ENCODE data around the gene NECTIN1.
A peak's percentile ranks its signal among the peaks of the same experiment; 100 is the strongest.

Gene NECTIN1

DNA sequence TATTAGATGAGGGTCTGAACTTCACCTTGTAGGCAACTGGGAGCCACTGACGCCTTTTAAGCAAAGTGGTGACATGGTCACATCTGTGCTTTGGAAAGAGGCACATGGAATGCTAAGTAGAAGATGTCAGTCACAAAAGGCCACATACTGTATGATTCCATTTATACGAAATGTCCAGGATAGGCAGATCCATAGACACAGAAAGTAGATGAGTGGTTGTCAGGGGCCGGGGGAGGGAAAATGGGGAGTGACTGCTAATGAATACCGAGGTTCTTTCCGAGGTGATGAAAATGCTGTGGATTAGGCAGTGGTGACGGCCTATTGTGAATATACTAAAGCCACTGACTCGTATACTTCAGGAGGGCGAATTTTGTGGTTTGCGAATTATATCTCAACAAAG lies 20.6 kb downstream of the NECTIN1 start:
- no peak overlapping the region for H3K4me3 ChIP-seq (replicated peaks in 1 of 2; ENCODE audit: low read depth in 2 of 2, low read length in 2 of 2)
- DNase-seq (ENCODE audit: low read depth in 2 of 2), result no peak
- TF ChIP-seq, protein P1, sequence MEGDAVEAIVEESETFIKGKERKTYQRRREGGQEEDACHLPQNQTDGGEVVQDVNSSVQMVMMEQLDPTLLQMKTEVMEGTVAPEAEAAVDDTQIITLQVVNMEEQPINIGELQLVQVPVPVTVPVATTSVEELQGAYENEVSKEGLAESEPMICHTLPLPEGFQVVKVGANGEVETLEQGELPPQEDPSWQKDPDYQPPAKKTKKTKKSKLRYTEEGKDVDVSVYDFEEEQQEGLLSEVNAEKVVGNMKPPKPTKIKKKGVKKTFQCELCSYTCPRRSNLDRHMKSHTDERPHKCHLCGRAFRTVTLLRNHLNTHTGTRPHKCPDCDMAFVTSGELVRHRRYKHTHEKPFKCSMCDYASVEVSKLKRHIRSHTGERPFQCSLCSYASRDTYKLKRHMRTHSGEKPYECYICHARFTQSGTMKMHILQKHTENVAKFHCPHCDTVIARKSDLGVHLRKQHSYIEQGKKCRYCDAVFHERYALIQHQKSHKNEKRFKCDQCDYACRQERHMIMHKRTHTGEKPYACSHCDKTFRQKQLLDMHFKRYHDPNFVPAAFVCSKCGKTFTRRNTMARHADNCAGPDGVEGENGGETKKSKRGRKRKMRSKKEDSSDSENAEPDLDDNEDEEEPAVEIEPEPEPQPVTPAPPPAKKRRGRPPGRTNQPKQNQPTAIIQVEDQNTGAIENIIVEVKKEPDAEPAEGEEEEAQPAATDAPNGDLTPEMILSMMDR (IDR thresholded peaks at IDR 0.05; ENCODE audit: low read depth, low read length), result no peak

DNA sequence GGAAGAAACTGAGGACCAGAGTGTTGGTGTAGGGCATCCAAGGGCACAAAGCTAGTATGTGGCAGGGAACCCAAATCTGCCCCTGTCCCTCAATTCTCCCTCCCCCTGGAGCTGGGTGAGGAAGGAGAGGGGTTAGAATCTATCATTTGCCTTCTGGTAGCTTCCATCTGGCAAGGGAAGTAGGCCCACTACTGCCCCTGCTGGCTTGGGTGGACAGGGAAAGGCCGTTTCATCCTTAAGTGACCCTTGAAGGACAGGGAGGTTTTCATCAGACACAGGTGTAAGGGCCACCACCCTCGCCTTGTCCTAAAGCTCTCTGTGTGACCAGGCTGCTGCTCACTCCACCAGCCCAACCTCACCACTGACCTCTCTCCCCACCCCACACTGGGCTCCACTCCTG lies 22.1 kb downstream of the NECTIN1 start:
- no peak for DNase-seq (ENCODE audit: low read depth in 2 of 2)
- TF ChIP-seq, protein P1 (IDR thresholded peaks at IDR 0.05; ENCODE audit: low read depth, low read length), result peak; percentile 26
- H3K4me3 ChIP-seq (replicated peaks in 1 of 2; ENCODE audit: low read depth in 2 of 2, low read length in 2 of 2), result no peak overlapping the region

DNA sequence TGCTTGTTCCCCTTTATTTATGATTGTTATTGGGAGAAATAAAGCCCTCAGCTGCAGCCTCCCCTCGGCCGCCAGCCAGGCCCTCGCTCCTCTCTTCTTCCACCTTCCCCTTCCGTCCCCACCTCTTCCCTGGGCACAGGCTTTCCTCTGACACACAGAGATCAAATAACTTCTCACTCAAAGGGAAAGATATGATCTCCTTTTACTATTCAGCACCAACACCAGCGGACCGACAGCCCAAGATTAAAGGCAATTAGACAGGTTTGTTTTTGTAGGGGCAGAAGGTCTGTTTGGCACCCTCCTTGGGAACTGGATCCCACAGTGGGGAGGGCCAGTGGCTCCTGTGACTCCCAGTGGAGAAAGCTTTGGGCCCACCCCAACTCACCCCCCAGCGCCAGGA lies 23.0 kb downstream of the NECTIN1 start:
- no peak for DNase-seq (ENCODE audit: low read depth in 2 of 2)
- H3K4me3 ChIP-seq (replicated peaks in 1 of 2; ENCODE audit: low read depth in 2 of 2, low read length in 2 of 2), result no peak overlapping the region
- TF ChIP-seq, protein P1 (IDR thresholded peaks at IDR 0.05; ENCODE audit: low read depth, low read length), result no peak

DNA sequence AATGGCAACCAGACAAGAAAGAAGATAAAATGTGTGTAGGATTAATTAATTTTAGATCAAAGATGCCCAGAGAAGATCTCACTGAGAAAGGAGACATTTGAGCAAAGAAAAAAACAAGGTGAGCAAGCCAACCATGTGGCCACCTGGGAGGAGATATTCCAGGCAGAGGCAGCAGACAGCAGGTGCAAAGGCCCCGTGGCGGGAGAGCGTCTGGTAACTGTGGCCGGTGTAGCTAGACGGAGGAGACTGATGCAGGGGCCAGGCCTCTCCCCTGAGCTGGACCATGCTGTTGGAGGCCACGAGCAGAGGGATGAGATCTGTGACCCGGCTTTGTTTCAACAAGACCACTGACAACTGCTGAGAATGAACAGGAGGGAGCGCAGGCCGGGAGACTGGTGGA lies 23.6 kb downstream of the NECTIN1 start:
- no peak overlapping the region for H3K4me3 ChIP-seq (replicated peaks in 1 of 2; ENCODE audit: low read depth in 2 of 2, low read length in 2 of 2)
- TF ChIP-seq, protein P1 (IDR thresholded peaks at IDR 0.05; ENCODE audit: low read depth, low read length), result no peak
- no peak for DNase-seq (ENCODE audit: low read depth in 2 of 2)

DNA sequence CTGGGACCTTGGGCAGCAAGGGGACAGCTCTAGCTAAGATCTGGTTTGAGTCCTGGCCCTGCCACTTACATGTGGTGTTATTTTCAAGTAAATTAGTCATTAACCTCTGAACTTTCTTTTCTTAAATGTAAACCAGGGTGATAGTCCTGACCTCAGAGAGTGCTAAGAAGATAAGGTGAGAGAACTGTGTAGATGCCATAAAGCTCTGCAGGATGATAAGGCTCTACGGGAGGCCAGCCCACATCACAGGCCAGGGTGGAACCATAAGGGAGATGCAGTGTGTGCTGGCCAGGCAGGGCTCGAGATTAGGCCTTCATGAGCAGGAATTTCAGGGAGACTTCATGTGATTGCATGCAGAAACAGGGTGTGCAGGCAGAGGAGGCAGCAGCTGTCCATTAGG lies 24.2 kb downstream of the NECTIN1 start:
- no peak for DNase-seq (ENCODE audit: low read depth in 2 of 2)
- TF ChIP-seq, protein P1 (IDR thresholded peaks at IDR 0.05; ENCODE audit: low read depth, low read length), result no peak
- no peak overlapping the region for H3K4me3 ChIP-seq (replicated peaks in 1 of 2; ENCODE audit: low read depth in 2 of 2, low read length in 2 of 2)

DNA sequence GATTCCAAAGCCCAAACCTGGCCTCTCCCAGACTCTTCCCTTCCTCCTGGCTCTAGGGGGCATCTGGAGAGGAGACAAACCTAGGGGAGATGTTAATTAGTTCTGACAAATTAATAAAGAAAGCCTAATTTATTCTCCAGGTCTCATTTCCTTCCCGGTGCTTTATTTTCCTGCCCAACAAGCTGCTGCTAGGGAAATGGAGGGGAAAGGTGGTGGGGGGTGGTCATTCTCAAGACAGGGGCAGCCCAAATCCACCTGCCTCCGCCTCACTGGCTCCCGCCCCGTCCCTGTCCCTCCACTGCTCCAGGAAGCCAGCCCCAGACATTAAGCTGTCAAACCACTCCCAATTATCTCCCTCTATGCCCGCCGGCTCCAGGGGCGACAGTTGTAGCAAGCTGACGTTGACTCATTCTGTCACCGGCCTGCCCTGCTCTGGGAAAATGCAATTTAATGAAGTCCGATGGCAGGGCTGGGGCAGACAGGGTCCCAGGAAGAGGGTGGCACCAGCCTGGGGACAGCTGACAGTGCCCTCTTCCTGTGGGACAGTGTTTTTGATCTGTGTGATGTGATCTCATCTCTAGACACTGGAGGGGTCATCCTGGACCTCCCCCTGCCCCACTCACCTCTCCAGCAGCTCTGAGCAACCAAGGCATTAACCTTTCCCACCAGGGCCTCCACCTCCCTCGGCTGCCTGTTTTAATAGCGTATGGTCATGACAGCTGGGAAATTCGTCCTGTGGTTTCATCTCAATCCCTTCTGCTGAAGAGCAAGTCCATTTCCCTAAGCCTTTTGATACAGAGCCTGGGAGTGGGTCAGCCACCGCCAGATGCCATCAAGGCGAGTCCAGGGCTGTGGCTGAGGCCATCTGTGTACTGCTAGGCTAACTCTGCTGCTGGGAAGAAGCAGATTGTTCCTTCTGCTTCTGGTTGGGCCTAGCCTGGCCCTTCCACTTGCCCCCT lies 27.1 kb downstream of the NECTIN1 start:
- TF ChIP-seq, protein P1 (IDR thresholded peaks at IDR 0.05; ENCODE audit: low read depth, low read length), result no peak
- no peak overlapping the region for H3K4me3 ChIP-seq (replicated peaks in 1 of 2; ENCODE audit: low read depth in 2 of 2, low read length in 2 of 2)
- DNase-seq (ENCODE audit: low read depth in 2 of 2), result no peak

All from cardiac fibroblast (primary cell).